ENCODE data around the gene MAP3K7CL.
"Not testable (repeated sequence)": the region's sequence is repeated elsewhere in the genome, so short reads cannot be mapped to it uniquely, and the experiment has no call there.

Gene MAP3K7CL

DNA sequence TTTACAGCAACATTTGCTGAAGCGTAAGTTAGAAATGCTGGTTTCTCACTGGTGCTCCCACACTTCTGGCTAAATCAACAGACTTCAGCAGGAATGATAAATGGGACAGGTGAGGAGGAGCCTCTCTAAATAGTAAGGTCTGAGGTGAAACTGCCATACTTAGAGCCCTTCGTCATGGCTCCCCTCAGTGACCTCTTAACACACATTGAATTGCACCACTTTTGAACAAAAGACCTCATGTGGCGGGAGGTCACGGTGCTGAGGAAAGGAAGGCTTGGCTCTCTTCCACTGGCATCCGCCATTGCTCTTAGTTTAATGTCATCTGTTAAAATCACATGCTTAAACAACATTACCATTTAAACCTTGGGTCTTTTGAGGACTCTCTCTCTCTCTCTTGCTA is 3.4 kb downstream of the MAP3K7CL start:
- no peak for DNase-seq

- no peak for DNase-seq
Measured at GRCh38 chr21:29135481-29135880, 5.0 kb downstream of the MAP3K7CL start.

DNA sequence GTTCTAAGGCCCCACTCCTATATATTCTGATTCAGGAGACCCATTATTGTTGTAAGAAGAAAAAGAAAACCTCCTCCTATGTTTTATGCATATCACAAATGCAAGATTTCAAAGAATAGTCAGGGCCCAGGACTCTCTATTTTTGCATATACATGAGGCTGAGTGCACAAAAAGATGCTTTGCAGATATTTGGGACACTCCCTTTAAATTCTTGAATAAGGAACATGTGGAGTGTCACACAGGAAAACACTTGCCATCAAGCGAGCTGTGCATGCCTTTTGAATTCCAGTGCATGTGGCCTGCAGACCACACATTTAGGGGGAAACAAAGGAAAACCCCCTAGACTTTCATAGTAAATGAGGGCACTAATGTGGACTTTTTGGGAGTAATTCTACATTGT is 5.6 kb downstream of the MAP3K7CL start:
- no peak for DNase-seq

GRCh38 chr21:29144736-29145353 is 14.4 kb downstream of the MAP3K7CL start:
- no peak for DNase-seq

DNA sequence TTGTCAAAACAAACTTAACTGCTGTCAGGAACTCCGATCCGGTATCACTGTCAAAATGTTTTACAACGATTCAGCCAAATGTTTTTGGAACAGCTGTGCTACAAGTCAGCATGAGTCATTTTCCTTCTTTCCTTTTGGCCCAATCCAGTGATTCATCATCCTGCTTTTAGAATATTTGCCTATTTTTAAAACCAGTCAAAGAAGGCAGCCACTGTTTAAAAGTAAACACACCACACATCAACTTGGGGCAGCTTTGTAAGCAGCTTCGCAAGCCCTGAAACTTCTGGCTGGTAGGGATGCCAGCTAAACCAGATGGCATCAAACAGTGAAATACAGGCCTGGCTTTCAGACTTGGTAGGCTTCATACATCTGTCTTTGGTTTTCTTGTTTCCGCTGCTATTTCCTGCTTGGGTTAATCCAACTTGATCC is 14.9 kb downstream of the MAP3K7CL start:
- DNase-seq, result no peak

GRCh38 chr21:29145852-29146453 is 15.5 kb downstream of the MAP3K7CL start:
- DNase-seq, result no peak

DNA sequence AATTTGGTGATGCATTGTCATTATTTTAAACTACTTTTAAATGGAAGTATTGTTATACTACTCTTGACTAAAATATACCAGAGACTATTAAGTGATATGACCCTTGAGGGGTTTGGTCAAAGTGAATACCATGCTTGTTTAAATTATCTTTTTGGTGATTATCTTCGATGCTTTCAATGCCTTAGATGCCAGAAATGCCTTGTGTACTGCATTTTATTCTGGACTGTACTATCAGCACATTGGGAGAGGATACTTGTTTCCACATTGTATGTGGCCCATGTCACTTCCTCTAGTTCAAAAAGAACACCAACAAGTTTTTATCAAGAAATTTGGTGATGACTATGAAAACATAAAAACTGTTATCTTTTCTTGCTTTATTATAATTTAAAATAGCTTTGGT is 16.3 kb downstream of the MAP3K7CL start:
- no peak for DNase-seq

DNA sequence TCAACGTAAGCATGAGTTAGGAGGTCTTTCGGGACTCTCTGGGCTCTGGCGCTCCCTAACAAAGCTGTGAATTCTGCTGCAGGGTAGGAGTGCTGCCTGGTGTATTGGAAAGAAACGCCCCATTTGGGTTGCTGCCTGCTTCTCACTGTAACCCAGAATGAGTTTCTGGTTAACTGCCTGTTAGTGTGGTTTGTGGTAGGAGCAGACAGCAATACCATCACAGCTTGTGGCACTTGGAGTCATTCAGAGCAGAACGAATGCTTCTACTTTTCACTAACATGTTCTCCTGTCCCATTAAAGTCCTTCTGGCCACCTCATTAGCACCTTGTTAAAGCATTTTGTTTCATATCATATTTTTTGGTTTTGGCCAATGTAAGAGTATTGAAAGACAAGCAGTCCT is 18.1 kb downstream of the MAP3K7CL start:
- peak in 1 of 2 experiments; percentile 2 for DNase-seq

- no peak for DNase-seq
Measured at GRCh38 chr21:29149808-29150425, 19.5 kb downstream of the MAP3K7CL start.

DNA sequence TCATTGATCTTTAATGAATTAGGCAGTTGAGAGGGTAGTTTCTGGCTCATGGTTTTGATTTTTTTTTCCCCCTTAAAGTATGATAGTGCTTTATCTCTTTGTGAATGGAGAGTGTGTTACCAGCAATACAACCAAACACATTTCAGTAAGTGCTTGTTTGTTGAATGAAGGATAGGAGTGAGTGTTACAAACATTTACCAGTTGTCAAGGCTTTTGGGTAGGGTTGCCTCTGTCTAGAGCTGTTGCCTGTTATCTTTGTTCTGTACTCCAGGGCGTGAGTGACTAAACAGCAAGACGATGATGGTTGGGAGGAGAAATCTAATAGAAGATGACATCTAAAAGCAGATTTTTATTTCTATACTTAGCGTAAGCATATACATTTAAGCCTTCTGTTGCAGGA is 21.5 kb downstream of the MAP3K7CL start:
- no peak for DNase-seq

DNA sequence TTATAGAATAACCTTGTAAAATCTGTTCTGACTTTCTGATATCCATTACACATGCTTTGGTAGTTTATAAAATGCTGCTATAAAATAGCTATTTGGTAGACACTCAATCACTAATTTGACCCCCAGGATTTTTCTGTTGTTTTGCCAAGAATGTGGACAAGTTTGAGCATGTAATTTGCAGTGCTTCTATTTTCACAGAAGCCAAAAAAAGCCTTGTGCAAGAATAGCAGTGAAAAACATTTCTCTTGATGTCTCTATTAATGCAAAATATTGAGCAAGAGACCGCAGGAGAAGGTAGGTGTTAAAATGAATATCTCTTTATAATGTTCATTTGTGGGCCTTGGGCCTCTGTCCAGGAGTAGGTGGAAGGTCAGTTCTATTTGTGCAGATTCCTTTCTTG is 22.5 kb downstream of the MAP3K7CL start:
- no peak for DNase-seq

DNA sequence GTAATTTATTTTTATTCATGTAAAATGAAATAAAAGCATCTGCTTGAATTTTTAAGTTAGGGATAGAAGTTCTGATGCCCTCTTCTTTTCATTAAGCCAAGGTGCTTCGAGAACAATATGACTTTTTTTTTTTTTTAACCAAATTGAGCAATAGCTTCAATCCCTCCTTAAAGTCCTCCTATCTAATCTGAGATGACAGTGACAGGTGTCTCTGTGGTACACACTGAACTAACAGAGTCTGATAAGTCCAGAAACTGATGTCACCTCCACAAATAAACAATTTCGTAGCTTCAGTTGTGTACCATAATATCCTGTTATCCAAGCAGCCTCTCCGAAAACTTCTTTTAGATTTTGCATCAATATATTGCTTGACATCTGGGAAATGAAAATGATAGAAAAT is 23.8 kb downstream of the MAP3K7CL start:
- DNase-seq, result no peak

DNA sequence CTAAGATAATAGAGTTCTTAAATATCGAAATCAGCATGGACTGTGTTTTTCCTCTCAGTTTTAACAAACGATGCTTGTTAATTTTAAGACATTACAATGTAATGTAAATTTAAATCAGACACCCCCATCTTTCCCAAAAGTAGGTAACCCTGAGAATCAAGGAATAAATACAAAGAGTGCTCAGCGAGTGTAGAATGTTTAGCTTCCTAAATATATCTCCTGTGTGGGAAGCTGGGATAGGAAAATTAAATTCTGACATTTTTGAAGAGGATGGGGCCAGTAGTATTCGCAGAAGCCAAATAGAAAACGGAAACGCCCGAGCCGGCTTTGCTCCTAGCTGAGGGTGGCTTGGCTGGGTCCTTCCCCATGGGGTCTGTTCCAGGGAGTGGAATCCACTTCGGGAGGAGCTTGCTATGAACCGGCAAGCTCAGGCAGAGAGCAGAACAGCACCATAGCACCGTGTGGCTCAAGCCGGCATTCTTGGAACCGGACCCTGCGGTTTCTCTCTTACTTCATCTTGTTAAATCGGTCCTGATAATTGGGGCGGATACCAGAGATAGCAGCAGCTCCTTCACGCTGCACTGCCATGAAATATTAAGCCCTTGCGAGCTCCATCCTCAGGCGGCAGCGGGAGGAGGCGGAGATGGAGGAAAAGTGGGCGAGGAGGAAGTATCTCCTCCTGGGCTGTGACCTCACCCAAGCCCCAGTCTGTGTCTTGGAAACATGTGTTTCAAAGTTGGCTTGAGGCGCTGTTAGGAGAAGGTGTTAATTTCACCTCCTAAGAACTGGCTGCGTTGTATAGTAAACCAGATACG is 24.9 kb downstream of the MAP3K7CL start:
- no peak for DNase-seq

GRCh38 chr21:29155933-29156260 is 25.5 kb downstream of the MAP3K7CL start:
- no peak for DNase-seq

DNA sequence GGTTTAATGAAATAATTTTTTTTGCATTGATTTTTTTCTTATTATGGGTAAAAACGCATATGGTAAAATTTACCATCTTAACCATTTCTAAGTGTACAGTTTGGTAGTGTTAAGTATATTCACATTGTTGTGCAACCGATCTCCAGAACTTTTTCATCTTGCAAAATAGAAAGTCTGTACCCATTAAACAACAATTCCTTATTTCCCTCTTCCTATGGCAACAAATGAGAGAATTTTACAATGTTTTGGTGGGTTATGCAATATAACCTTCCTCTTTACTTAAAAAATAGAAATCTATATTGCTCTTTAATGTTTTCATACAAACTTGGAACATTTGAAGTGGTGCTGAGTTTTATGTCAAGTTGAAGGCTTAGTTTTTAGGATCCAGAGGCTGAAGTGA is 26.6 kb downstream of the MAP3K7CL start:
- no peak for DNase-seq

- no peak for DNase-seq
Measured at GRCh38 chr21:29159842-29160241, 29.4 kb downstream of the MAP3K7CL start.

DNA sequence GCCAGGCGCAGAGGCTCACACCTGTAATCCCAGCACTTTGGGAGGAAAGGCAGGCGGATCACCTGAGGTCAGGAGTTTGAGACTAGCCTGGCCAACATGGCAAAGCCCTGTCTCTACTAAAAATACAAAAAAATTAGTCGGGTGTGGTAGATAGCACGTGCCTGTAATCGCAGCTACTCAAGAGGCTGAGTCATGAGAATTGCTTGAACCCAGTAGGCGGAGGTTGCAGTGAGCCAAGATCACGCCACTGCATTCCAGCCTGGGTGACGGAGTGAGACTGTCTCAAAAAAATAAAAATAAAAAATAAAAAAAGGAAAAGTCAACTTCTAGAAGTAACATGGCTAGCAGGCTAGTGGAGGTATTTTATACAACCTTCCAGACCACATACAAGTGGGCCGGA is 32.4 kb downstream of the MAP3K7CL start:
- DNase-seq, result not testable (repeated sequence)

GRCh38 chr21:29163341-29164115 is 33.1 kb downstream of the MAP3K7CL start:
- DNase-seq, result no peak

- DNase-seq, result peak; percentile 84 to 90
Measured at GRCh38 chr21:29164323-29164942, 34.0 kb downstream of the MAP3K7CL start.

- DNase-seq, result no peak
Measured at GRCh38 chr21:29166323-29166722, 35.9 kb downstream of the MAP3K7CL start.

GRCh38 chr21:29166853-29167252 is 36.4 kb downstream of the MAP3K7CL start:
- no peak for DNase-seq

- DNase-seq, result not testable (repeated sequence)
Measured at GRCh38 chr21:29167481-29167880, 37.0 kb downstream of the MAP3K7CL start.

Data from Kasumi-1 (cell line).